ENCODE data around the gene SLC25A43. TPM values are rescaled to one million over a fixed set of nuclear protein-coding genes. Genes with fewer than 3 reads are reported as not detected.

The SLC25A43 gene
- total and polyA plus RNA-seq, 2 of the 8 experiments (the other 6 are each of a cell fraction or from before 2014, with no cell fraction given), result 3.1 to 5.8 TPM

DNA sequence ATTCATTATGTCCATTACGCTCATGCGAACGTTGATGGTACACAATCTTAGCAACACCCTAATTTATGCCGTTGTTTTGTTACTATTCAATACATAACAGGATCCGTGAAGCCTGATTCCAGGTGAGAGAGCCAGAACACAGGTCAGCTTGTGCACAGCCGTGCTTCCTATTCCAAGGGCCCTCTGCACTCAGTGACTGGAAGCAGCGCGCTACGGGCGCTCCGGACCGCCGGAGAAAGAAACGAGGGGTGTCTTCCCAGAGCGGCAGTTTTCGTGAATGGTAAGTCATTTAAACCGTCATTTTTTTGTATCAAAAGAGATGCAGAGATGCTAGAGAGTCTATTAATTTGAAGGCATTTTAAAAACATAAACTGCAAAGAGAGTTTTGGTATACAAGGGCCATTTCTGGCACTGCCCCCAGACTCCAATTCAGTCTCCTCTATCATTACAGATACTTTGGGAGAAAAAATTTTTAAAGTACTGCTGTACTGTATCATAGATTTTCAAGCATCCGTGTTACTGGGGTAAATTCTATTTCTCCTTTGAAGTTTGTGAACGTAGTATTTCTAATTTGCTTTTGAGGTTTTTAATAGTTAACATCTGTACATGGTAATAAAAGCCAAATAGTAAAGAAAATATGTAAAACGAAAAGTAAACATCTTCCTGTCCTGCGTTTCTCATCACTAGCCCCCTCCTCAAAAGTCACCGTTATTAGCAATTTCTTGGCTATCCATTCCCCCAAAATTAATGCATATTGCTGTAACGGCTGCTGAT, 75.7 kb downstream of the SLC25A43 start:
- Histone ChIP-seq H4K20me1 (replicated peaks in 1 of 2; ENCODE audit: control insufficient read depth in 1 of 2, insufficient read depth in 2 of 2, low read length in 2 of 2) (peaks cover 0 to 3% of the 10 kb centered on the region in 2 experiments), H2BK12ac (ENCODE audit: low read depth, low read length) (no peak overlapping the region), H3K56ac (replicated peaks; ENCODE audit: insufficient read length, low read depth, low read length) (no peak overlapping the region), H3K18ac (ENCODE audit: extremely low read depth, low read length) (no peak overlapping the region), H4K91ac (replicated peaks; ENCODE audit: insufficient read length, low read length) (no peak overlapping the region), H3K9me3 (ENCODE audit: insufficient read depth in 2 of 2, low read depth in 1 of 2, low read length in 1 of 2) (no peaks in the 10 kb centered on the region), H4K8ac (ENCODE audit: extremely low read depth, insufficient read depth, low read length) (no peak overlapping the region), H3K23ac (ENCODE audit: insufficient read length) (no peak overlapping the region), H2BK20ac (ENCODE audit: low read length) (no peak overlapping the region), H3K79me2 (ENCODE audit: control insufficient read depth in 1 of 2, insufficient read depth in 2 of 2, low read length in 2 of 2) (no peaks in the 10 kb centered on the region), H3K79me1 (ENCODE audit: low read depth, low read length) (no peaks in the 10 kb centered on the region), H2BK15ac (ENCODE audit: low read length) (no peak overlapping the region), H3K14ac (ENCODE audit: insufficient read length) (no peak overlapping the region), H3K4ac (replicated peaks; ENCODE audit: insufficient read length, low read depth, low read length) (no peak overlapping the region), H3K27me3 (replicated peaks in 1 of 4; ENCODE audit: control insufficient read depth in 3 of 4, extremely low read depth in 1 of 4, insufficient read depth in 3 of 4, low read length in 3 of 4) (no peaks in the 10 kb centered on the region), H4K5ac (ENCODE audit: insufficient read length, low read depth, low read length) (no peak overlapping the region), H3K4me2 (ENCODE audit: insufficient read depth in 1 of 2, low read depth in 2 of 2, low read length in 2 of 2) (no peak overlapping the region), H3K4me1 (replicated peaks in 1 of 4; ENCODE audit: control insufficient read depth in 3 of 4, insufficient read depth in 4 of 4, low read length in 3 of 4) (0 out of 7 replicates have a peak, but pooled peaks cover 0 to under 1% (median 0%) of the 10 kb centered on the region in 4 experiments), H3K23me2 (ENCODE audit: low read depth, low read length) (no peaks in the 10 kb centered on the region), H3K9ac (replicated peaks in 1 of 4; ENCODE audit: extremely low read depth in 1 of 4, low read depth in 3 of 4, low read length in 3 of 4) (no peak overlapping the region), H3K36me3 (ENCODE audit: control insufficient read depth in 2 of 4, insufficient read depth in 4 of 4, low read length in 3 of 4) (peaks cover 0 to 17% (median 12%) of the 10 kb centered on the region in 4 experiments; a peak in 6 of 8 replicates), H2AK5ac (ENCODE audit: low read depth, low read length) (no peak overlapping the region), H3K4me3 (ENCODE audit: extremely low read depth in 1 of 4, insufficient read depth in 2 of 4, low read depth in 3 of 4, low read length in 4 of 4) (no peak overlapping the region), H3K27ac (ENCODE audit: low read depth, low read length) (no peak overlapping the region), H2BK5ac (ENCODE audit: low read depth, low read length) (no peak overlapping the region), H2AFZ (ENCODE audit: low read length) (no peak overlapping the region), H2BK120ac (replicated peaks; ENCODE audit: low read depth, low read length) (no peak overlapping the region)
- TF ChIP-seq TCF12 (IDR thresholded peaks at IDR 0.05; ENCODE audit: low read depth, low read length) (no peak), RAD21 (IDR thresholded peaks at IDR 0.05 in 1 of 2, conservative IDR thresholded peaks at IDR 0.05 in 1 of 2; ENCODE audit: low read depth in 2 of 2, low read length in 2 of 2) (no peak), EP300 (IDR thresholded peaks at IDR 0.05; ENCODE audit: borderline replicate concordance in 1 of 2, low read depth in 2 of 2, low read length in 2 of 2) (no peak), SP2 (IDR thresholded peaks at IDR 0.05; ENCODE audit: low read length) (no peak)
- TF ChIP-seq, protein P1, sequence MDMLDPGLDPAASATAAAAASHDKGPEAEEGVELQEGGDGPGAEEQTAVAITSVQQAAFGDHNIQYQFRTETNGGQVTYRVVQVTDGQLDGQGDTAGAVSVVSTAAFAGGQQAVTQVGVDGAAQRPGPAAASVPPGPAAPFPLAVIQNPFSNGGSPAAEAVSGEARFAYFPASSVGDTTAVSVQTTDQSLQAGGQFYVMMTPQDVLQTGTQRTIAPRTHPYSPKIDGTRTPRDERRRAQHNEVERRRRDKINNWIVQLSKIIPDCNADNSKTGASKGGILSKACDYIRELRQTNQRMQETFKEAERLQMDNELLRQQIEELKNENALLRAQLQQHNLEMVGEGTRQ (IDR thresholded peaks at IDR 0.05; ENCODE audit: low read length), result no peak
- FAIRE-seq, result no peak
- WGBS, 2 experiments (ENCODE audit: extremely low coverage in 1 of 2, insufficient coverage in 1 of 2, insufficient read length in 1 of 2, insufficient replicate concordance in 2 of 2, low coverage in 1 of 2, low lambda C conversion rate in 2 of 2, missing lambda C conversion rate in 1 of 2), result 89% methylated on average over 19 of the region's 23 CpGs; no CpG with 5 or more reads in 1 of the 2 experiments
- DNase-seq (ENCODE audit: low read depth in 1 of 2, low spot score in 2 of 2), result no peak
- ChIA-PET POLR2A (ENCODE audit: partially characterized antibody) (interaction anchor here (0.6 kb wide), 1 partner anchor 99 kb away, joined by 3 read pairs; no protein-coding TSS in a partner anchor), CTCF (ENCODE audit: partially characterized antibody) (interaction anchor here (1.0 to 6.3 kb wide), 3 partner anchors 8 to 20 kb away, joined by 4 to 27 read pairs (median 4); no protein-coding TSS in a partner anchor)
